M059J (cell line): Measurements from ENCODE around the gene AP2A2. TPM values are rescaled to one million over a fixed set of nuclear protein-coding genes. Genes with fewer than 3 reads are reported as not detected.
"Not testable (repeated sequence)": the region's sequence is repeated elsewhere in the genome, so short reads cannot be mapped to it uniquely, and the experiment has no call there.

Experiments used
- DNase-seq: peaks from one replicate; pipeline ENCODE4 v3.0.0-alpha.2; 2012; ENCODE audit warnings: low read depth
- total RNA-seq: library from RNA; depleted of rRNA; stranded (reverse); fragments of >200 nt; shearing (Covaris generic); gene quantifications from 2 replicates; pipeline ENCODE4 v1.2.3, GENCODE V29; 2014

The AP2A2 gene
- total RNA-seq, 1 experiment from 2014 or later, result 49.3 TPM

DNA sequence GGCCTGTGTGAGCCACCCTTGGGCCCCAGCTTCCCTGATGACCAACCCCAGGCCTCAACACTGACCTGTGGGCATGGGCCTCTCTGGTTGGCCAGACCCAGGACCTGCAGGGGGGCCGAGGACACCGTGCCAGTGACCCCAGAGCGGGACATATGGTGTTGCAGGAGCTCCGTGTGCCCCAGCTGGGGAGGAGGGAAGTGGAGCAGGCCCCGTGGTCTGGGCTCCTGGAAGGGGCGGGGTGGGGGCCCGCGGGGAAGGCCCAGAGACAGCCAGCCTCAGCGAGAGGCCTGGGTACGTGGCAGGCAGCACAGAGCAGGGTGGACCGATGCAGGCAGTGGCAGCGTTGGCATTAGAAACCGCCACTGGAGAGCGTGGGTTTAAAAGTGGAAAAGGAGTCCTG is 88.6 kb downstream of the AP2A2 start:
- DNase-seq, result no peak

DNA sequence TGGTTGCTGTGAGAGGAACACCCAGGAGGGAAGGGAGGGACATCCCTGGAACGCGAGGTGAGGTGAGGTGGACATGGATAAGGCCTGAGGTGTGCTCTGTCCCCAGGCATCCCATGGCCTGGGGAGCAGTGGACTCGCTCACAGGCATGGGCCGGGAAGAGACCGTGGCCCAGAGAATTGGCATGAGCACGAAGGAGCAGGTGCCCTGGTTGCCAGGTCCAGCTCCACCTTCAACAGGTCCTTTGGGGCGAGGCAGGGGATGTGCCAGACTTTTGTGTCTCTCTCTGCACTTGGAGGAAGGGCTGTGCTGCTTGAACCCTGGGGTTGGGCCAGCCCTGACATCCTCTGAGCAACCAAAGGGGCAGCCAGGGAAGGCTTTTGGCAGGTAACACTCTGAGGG is 89.4 kb downstream of the AP2A2 start:
- no peak for DNase-seq

DNA sequence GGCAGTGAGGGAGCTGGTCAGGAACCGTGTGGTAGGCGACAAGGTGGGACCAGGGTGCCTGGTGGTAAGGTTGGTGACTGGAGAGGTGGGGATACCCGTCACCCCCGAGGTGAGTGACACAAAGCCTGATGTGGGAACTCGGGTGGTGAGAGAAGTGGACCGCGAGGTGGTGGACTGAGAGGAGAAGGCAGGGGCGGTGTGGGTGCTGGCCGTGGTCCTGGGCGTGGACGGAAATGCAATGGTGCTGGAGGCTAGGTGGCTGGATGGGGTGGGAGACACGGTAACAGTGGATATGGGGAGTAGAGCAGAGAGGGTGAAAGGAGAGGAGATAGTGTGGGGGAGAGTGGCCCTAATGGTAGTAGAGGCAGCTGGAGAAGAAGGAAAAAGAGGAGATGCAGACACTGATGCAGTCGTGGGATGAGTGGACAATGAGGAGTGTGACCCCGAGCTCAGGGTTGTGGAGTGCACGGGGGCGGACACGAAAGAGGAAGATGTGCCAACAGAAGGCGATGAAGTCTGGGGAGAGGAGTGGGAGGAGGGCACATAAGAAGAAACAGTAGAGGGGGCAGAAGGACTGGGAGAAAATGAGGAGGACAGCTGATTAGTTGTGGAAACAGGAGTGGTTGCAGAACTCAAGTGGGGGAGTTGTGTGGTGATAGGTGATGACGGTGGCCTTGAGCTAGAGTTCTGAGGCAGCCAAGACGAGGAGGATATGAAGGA is 90.3 kb downstream of the AP2A2 start:
- DNase-seq, result no peak

DNA sequence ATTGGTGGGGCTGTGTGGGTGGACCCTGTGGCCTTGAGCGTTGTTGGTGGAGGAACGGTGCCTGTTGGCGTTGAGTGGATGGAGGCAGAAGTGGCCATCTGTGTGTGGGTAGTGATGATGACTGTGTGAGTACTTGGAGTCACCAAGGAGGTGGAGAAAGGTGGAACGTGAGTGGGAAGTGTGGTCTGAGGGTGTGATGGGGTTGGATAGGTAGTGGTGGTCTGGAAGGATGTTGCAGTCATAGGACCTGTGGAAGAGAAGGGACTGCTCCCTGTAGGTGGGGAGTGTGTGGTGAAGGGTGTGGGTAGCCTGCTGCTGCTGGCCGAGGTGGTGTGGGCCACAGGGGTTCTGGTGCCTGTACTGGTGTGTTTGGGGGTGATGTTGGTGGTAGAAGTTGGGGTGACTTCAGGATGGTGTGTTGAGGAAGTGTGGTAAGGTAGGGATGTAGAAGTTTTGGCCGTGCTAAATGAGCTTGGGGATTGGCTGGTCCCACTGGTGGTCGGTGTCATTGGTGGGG is 91.0 kb downstream of the AP2A2 start:
- not testable (repeated sequence) for DNase-seq

DNA sequence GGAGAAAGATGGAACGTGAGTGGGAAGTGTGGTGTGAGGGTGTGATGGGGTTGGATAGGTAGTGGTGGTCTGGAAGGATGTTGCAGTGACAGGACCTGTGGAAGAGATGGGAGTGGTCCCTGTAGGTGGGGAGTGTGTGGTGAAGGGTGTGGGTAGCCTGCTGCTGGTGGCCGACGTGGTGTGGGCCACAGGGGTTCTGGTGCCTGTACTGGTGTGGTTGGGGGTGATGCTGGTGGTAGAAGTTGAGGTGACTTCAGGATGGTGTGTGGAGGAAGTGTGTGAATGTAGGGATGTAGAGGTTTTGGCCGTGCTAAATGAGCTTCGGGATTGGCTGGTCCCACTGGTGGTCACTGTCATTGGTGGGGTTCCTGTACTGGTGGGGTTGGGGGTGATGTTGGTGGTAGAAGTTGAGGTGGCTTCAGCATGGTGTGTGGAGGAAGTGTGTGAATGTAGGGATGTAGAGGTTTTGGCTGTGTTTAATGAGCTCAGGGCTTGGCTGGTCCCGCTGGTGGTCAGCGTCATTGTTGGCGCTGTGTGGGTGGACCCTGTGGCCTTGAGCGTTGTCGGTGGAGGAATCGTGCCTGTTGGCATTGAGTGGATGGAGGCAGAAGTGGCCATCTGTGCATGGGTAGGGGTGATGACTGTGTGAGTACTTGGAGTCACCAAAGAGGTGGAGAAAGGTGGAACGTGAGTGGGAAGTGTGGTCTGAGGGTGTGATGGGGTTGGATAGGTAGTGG is 91.8 kb downstream of the AP2A2 start:
- DNase-seq, result no peak

DNA sequence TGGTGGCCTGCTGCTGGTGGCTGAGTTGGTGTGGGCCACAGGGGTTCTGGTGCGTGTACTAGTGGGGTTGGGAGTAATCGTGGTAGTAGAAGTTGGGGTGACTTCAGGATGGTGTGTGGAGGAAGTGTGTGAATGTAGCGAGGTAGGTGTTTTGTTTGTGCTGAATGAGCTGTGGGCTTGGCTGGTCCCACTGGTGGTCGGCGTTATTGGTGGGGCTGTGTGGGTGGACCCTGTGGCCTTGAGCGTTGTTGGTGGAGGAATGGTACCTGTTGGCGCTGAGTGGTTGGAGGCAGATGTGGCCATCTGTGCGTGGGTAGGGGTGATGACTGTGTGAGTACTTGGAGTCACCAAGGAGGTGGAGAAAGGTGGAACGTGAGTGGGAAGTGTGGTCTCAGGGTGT is 92.4 kb downstream of the AP2A2 start:
- DNase-seq, result no peak

DNA sequence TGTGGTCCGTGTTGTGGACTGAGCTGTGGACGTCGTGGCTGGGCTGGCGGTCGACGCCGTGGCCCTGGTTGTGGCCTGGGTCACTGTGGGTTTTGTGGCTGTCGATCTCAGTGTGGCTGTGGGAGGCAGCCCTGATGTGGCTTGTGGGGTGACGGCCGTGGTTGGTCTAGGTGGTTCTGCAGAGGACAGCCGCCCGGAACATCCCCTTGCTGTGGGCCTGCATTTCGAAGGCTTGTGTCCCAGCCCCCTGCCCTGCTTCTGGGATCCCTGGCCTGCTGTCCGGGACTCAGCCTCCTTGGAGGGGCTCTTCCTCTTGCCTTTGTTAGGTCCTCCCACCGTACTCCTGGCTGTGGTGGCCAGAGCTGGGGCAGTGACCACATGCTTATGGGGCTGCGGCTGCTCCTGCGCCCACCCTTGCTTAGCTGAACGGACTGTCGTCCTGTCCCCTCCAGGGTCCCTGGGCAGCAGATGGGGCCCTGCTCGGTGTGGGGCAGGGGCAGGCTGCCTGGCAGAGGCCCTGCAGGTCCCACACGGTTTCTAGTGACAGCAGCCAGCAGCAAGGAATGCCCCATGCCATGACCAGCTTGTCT is 93.7 kb downstream of the AP2A2 start:
- DNase-seq, result no peak

DNA sequence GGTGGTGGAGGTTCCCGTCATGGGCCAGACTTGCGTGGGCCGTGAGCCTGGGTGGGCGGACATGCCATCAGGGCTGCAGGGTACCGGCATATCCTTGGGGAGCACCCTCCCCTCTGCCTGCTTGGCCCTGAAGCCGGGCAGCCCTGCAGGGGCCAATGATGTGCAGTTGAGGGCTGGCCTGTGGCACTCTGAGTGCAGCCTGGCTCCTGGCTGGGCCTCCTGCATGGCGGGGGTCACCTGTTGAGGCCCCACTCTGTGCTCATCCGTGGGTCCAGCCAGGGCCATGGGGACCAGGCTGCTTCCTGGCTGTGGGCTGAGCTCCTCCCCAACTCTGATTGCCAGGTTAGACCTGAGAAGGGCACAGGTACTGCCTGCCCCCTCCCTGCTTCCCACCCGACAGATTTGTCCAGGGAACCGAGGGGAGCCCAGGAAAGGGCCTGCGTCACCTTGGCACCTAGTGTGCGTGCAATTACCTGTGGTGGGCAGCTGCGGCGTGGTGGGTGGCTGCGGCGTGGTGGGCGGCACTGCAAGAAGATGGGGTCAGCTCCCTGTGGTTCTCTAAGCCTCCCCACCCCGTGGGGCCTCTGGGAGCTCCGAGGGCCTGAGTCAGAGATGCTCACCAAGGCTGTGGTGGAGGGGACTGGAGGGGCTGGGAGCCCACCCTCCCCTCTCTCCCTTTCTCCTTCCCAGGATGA is 94.7 kb downstream of the AP2A2 start:
- no peak for DNase-seq

DNA sequence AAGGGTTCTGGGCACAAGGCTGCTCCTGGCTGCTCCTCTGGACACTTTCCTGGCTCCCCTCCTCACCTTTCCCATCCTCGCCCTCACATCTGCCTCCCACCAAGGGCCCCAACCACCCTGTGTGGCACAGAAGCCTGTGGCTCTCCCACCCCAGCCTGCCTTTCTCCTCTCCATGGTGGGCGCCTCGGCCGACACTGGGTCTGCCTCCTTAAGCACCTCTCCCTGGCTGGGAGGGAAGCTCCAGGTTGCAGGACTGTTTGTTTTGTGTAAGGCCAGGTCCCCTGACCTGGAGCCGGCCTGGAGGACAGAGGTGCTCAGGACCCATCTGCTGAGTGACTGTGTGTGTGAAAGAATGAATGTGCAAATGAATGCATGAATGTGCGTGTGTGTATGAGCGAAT is 96.7 kb downstream of the AP2A2 start:
- DNase-seq, result no peak

DNA sequence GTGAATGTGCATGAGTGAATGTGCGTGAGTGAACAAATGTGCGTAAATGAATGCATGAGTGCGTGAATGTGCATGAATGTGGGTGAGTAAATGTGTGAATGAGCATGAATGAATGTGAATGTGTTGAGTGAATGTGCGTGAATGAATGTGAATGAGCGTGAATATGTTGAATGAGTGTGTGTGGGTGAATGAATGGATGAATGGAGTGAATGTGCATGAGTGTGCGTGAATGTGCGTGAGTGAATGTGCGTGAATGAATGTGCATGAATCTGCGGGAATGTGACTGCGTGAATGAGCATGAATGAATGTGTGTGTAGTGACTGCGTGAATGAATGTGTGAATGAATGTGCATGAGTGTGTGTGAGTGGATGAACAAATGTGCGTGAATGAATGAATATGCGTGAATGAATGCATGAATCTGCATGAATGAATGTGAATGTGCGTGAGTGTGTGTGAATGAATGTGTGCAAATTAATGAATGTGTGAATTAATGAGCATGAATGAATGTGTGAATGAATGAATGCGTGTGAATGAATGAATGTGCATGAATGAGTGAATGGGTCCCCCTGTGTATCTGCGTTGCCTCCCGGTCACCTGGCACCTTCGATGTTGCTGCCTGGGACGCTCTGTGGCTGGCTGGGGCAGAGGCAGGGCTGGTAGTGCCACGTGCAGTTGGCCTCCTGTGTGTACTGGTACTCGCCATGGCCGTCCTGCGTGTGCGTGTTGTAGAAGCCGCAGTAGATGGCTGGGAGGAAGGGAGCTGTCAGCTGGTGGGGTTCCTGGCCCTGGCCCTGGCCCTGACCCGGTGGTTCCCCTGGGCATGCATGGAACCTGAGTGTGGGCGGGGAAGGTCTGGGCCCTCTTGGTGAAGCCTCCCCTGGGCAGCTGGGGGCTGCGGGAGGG is 97.5 kb downstream of the AP2A2 start:
- no peak for DNase-seq

DNA sequence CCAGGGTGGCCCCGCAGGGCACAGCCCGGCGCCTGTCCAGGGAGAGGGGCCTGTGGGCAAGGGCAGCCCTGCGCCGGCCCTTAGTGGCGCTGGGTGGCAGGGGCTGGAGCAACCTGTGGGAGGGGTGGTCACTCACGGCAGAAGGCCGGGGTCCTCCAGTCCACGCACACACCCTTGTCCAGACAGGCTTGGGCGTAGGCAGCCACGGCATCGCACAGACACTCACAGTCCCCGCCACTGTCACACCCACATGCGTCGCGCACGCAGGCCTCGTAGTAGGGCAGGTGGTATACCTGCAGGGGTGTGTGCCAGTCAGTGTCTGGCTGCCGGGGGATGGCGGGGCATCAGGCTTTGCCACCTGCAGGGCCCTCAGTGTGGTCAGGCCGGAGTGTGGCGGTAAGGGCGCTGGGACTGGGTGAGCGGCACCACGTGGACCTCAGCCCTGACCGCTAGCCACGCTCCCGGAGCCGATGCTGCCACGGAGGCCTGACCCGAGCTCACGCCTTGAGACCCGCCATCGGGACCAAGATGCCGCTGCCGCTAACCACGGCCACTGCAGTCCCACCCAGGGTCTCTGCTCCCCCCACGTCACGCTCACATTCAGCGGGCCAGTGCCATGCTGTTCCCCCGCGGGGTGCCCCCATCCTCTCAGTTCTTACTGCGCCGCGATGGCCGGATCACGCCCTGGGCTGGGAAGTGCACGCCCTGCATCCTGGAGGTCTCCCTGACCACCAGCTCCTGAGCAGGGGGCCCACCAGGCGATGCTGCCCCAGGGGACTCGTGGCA is 98.3 kb downstream of the AP2A2 start:
- no peak for DNase-seq

DNA sequence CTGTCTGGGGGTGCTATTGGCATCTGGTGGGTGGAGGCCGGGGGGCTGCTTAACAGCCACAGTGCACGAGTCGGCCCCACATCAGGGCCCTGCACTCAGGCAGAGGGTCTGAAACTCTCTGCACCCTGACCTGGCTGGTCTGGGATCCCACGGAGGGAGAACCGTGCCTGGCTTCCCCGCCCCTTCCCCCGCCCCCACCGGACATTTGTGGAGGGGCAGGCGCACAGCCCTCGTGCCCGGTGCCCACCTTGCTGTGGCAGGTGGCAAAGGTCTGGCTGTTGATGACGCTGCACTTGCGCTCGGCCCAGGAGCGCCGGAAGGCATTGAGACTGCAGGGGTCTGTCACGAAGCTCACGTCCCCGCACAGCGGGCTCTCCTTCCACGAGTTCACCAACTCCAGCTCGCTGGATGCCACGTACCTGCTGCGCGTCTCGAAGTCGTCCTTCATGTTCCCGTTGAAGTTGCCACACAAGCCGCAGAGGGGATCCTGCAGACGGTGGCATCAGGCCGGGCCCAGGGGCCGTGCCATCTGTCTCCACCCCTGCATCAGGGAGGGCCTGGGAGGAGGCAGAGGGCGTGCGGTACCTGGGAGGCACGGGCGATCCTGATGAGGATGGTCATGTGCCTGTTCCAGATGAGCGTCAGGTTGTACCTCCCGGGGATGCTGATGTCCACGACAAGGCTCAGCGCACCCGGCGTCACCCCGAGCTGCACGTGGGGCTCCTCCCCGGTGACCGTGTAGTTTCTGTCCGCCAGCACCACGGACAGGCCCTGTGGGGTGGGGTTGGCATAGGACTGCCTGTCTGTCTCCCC is 99.1 kb downstream of the AP2A2 start:
- no peak for DNase-seq

DNA sequence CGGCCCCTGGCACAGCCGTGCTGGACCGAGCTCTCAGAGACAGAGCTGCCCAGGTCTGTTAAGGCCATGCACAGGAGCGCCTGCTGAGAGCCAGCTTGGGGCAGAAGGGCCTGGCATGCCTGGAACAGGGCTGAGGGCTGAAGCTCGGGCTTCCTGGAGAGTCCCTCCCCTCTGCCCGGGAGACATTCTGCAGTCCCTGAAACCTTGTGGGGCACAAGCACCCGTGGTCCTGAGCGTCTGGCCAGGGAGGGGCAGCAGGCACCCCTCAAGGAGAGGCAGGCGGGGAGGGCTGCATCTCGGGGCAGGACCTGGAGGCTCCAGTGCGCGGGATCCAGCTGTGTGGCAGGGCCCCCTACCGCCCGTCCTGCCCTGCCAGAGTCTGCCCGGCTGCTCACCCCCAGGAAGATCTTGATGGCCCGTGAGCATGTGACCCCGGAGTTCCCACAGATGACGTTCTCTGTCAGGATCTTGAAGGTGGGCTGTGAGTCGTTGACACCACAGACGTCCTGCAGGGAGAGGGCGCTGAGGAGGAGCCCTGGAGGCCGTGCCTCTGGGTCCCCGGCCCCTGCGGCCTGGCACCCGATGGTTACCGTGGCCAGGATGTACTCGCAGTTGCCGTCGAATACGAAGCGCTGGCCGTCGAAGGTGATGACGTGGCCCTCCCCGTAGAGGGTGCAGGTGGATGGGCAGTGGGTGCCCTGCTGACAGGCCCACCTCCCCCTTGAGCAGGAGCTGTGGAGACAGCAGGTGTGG is 99.9 kb downstream of the AP2A2 start:
- DNase-seq, result no peak

DNA sequence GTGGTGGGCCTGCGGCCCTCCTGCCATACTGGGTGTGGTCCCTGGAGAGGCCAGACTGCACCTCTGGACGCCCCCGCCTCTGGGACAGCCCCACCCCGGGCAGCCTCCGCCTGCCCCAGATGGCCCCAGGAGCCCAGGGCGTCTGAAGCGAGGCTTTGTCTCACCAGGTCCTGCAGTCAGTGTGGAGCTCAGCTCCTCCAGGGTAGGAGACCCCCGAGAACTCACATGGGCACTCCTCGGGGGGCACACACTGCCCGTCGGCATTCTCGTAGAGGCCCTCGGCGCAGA is 100.4 kb downstream of the AP2A2 start:
- no peak for DNase-seq

DNA sequence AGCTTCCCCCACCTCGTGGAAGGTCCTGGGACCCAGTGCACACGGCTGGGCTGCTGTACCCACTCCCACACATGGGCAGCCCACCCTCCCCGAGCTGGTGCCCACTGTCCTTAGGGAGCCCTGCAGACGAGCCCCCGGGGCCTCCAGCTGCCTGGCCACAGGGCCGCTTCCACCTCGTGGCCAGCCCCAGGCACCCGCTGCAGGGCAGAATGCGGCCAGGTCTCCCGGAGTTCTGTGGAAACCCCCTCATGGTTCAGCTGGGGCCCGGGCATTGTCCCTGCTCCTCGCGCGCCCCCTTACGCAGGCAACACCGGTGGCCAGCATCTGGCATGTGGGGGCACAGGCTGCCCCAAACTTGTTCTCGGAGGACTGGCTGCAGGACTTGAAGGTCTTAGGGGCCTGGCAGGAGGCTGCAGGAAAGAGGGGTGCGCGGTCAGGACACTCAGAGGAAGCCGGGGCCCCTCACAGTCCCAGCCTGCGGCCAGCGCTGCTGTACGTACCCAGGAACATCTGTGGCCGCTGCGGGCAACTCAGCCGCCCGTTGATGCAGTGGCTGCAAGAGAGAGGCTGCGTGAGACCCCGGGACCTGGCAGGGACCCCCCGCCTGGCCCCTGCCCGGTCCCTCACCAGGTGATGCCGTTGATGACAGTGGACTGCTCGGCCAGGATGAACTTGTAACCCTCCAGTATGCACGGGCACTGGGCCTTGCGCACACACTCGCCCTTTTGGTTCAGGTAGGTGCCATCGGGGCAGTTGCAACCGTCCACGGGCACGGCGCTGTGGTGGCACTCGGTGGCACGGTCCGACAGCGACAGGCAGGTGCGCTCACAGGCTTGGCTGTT is 101.2 kb downstream of the AP2A2 start:
- DNase-seq, result no peak

DNA sequence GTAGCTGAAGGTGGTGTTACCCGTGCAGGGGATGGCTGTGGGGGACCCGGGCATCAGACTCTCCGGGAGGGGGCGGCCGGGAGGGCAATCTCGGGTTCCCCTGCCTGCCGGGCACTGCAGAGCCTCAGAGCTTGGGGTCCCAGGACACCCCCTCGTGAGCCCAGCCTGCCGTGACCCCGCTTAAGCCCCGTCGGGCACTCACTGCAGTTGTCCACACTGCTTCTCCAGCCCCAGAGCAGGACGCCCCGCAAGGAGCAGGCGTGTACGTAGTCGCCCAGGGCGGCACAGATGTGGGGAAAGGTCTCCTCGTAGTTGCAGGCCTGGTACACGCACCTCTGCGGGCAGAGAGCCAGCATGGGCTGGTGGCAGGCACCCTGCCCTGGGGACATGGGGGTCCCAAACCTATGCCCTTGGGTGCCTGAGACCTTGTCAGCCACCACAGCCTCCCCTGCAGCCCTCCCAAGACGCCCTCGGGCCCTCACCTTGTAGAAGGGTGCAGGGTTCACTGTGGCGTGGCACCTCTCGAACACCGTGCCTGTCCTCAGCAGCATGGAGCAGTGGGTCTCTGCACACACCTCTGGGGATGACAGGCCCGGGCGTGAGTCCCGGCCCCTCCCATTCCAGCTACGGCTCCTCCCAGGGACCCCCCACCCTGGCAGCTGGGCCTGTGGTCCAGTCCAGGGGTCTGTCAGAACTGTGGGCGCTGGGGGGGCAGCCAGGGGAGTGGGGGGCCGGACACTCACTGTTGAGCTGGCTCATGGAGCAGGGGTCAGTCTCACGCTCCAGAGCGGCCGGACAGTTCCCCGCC is 102.0 kb downstream of the AP2A2 start:
- DNase-seq, result no peak

DNA sequence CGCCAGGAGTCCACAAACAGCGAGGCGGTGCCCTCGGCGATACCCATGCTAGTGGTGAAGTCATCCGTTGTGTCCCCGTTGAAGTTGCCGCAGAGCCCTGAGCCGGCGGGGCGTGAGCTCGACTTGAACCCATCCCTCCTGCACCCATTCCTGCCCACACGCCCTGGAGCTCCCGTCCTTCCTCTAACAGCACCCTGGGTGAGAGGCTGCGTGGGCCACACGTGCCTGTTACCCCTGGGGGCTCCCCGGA is 102.5 kb downstream of the AP2A2 start:
- DNase-seq, result no peak

DNA sequence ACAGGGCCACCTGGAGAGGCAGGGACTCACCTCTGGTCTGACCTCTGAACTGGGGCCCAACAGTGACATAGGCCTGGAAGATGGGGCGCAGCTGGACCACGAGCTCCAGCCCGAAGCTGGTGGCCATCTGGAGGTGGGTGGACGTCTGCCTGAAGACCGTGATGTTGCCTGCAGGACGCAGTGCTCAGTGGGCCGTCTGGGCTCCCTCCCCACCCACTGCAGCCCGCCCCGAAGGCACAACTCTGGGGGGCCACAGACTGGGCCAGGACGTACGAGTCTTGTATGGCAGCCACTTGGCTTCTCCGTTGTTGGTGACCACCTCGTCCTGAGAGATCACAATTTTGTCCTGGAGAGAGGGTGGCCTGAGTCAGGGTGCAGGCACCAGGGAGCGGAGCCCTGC is 102.9 kb downstream of the AP2A2 start:
- DNase-seq, result no peak
